GM06990 (cell line): Measurements from ENCODE around the gene ZNF609.

Experiments used
- DNase-seq: peaks from one replicate; pipeline ENCODE4 v3.0.0-alpha.2; 2011; ENCODE audit not compliant: insufficient read length; ENCODE audit errors: extremely low read depth
- H3K27me3 ChIP-seq: replicated peaks from 2 replicates; pipeline ENCODE4 v1.6.0; 2011; ENCODE audit warnings: low read length; ENCODE audit not compliant: control insufficient read depth, insufficient read depth
- H3K36me3 ChIP-seq: 2 replicates; pipeline ENCODE4 v1.5.1; 2011; ENCODE audit warnings: low read length; ENCODE audit not compliant: control insufficient read depth, insufficient read depth
- H3K4me3 ChIP-seq: replicated peaks from 2 replicates; pipeline ENCODE4 v1.5.1; 2011; ENCODE audit warnings: low read depth, mild to moderate bottlenecking, control low read depth, low read length
- CTCF ChIP-seq: IDR thresholded peaks from 2 replicates; pipeline ENCODE4 v1.5.1; 2011; ENCODE audit warnings: low read length, control low read depth, mild to moderate bottlenecking, inconsistent platforms; ENCODE audit not compliant: insufficient read depth, poor library complexity, severe bottlenecking

Gene ZNF609

GRCh38 chr15:64500695-64501395, 40.5 kb downstream of the ZNF609 start:
- Histone ChIP-seq H3K4me3 (no peak overlapping the region), H3K36me3 (peaks cover 12% of the 10 kb centered on the region), H3K27me3 (no peaks in the 10 kb centered on the region)
- DNase-seq: no peak
- no peak for TF ChIP-seq CTCF

- Histone ChIP-seq H3K4me3 (no peak overlapping the region), H3K27me3 (no peaks in the 10 kb centered on the region), H3K36me3 (peaks cover 12% of the 10 kb centered on the region)
- no peak for DNase-seq
- no peak for TF ChIP-seq CTCF
Observed at GRCh38 chr15:64501396-64501715, 41.0 kb downstream of the ZNF609 start.

- Histone ChIP-seq H3K36me3 (peaks cover 12% of the 10 kb centered on the region), H3K27me3 (no peaks in the 10 kb centered on the region), H3K4me3 (no peak overlapping the region)
- no peak for TF ChIP-seq CTCF
- DNase-seq: no peak
Observed at GRCh38 chr15:64502151-64502550, 41.8 kb downstream of the ZNF609 start.

GRCh38 chr15:64502551-64502950, 42.2 kb downstream of the ZNF609 start:
- Histone ChIP-seq H3K4me3 (no peak overlapping the region), H3K27me3 (no peaks in the 10 kb centered on the region), H3K36me3 (peaks cover 12% of the 10 kb centered on the region)
- no peak for DNase-seq
- TF ChIP-seq CTCF: no peak

GRCh38 chr15:64503197-64503596, 42.8 kb downstream of the ZNF609 start:
- H3K27me3 ChIP-seq: no peaks in the 10 kb centered on the region
- no peak for DNase-seq
- no peak for TF ChIP-seq CTCF
- peaks cover 12% of the 10 kb centered on the region for H3K36me3 ChIP-seq
- no peak overlapping the region for H3K4me3 ChIP-seq

GRCh38 chr15:64503640-64504039, 43.3 kb downstream of the ZNF609 start:
- no peak for DNase-seq
- no peak for TF ChIP-seq CTCF
- Histone ChIP-seq H3K27me3 (no peaks in the 10 kb centered on the region), H3K36me3 (peaks cover 12% of the 10 kb centered on the region), H3K4me3 (no peak overlapping the region)
